B cell (primary cell): ENCODE results near the gene ITPK1.

Experiments used
- CTCF ChIP-seq: fragments of 200-600 bp; IDR thresholded peaks from one replicate; pipeline ENCODE4 v1.8.0; 2022; ENCODE audit warnings: antibody characterized with exemption, mild to moderate bottlenecking
- EZH2 ChIP-seq: IDR thresholded peaks from 2 replicates; pipeline ENCODE4 v1.6.1; 2012; ENCODE audit warnings: borderline replicate concordance, low read depth, mild to moderate bottlenecking, moderate library complexity, low read length; ENCODE audit not compliant: insufficient read depth, poor library complexity, severe bottlenecking

GRCh38 chr14:93150227-93151208 is 34.8 kb upstream of the ITPK1 start:
- TF ChIP-seq CTCF (no peak), EZH2 (no peak)
